SK-N-SH (cell line): ENCODE data around the gene CDCA3.

Experiments
- CTCF ChIP-seq: fragments of 200-600 bp; sonication (generic); IDR thresholded peaks from 2 replicates; pipeline ENCODE4 v1.6.1; 2017; ENCODE audit warnings: antibody characterized with exemption, mild to moderate bottlenecking, moderate library complexity
- EP300 ChIP-seq, 2 experiments: IDR thresholded peaks; 2 replicates each; pipeline versions ENCODE4 v1.4.0 to v1.6.1; 2012; ENCODE audit warnings: borderline replicate concordance in 1 of 2, low read depth in 1 of 2, low read length in 1 of 2
- EZH2phosphoT487 ChIP-seq: fragments of 200-600 bp; sonication (generic); IDR thresholded peaks from 2 replicates; pipeline ENCODE4 v1.6.1; 2017; ENCODE audit warnings: low read depth, mixed run types, mild to moderate bottlenecking, antibody characterized with exemption, moderate library complexity, borderline replicate concordance
- MAX ChIP-seq: IDR thresholded peaks from 2 replicates; pipeline ENCODE4 v1.4.0; 2012; ENCODE audit warnings: low read depth
- RAD21 ChIP-seq: IDR thresholded peaks from 2 replicates; pipeline ENCODE4 v1.6.1; 2012; ENCODE audit warnings: mild to moderate bottlenecking, low read length
- RCOR1 ChIP-seq: fragments of 150-350 bp; IDR thresholded peaks from 2 replicates; pipeline ENCODE4 v1.6.1; 2017; ENCODE audit warnings: antibody characterized with exemption, low read length
- REST ChIP-seq: IDR thresholded peaks from 2 replicates; pipeline ENCODE4 v1.6.1; 2012; ENCODE audit warnings: mild to moderate bottlenecking, low read depth, low read length, moderate library complexity
- USF1 ChIP-seq: IDR thresholded peaks from 2 replicates; pipeline ENCODE4 v1.4.0; 2012; ENCODE audit warnings: low read depth, borderline replicate concordance

GRCh38 chr12:6824901-6825381 lies 26.1 kb downstream of the CDCA3 start:
- TF ChIP-seq MAX = no peak
- TF ChIP-seq EP300 (IDR thresholded peaks at IDR 0.05; ENCODE audit: borderline replicate concordance in 1 of 2, low read depth in 1 of 2, low read length in 1 of 2) = no peak
- no peak for TF ChIP-seq CTCF
- no peak for TF ChIP-seq REST
- no peak for TF ChIP-seq RAD21
- TF ChIP-seq EZH2phosphoT487 = no peak
- no peak for TF ChIP-seq USF1
- TF ChIP-seq RCOR1 = no peak
